Neuronal stem cell (in vitro differentiated cells): ENCODE measurements around the gene ZNF597.

Experiments used
- DNase-seq: peaks from one replicate; pipeline ENCODE4 v3.0.0-alpha.2; 2013; ENCODE audit warnings: low spot score
- H2AFZ ChIP-seq: one replicate; pipeline ENCODE4 v1.6.1; 2013; ENCODE audit warnings: mild to moderate bottlenecking, low read length, inconsistent platforms
- H2AK5ac ChIP-seq: 2 replicates; pipeline ENCODE4 v1.6.1; 2013; ENCODE audit warnings: low read depth, mild to moderate bottlenecking, inconsistent platforms, low read length, moderate library complexity, mixed read lengths
- H2BK120ac ChIP-seq: 2 replicates; pipeline ENCODE4 v1.6.1; 2013; ENCODE audit warnings: low read depth, mild to moderate bottlenecking, inconsistent platforms, low read length, moderate library complexity, mixed read lengths
- H2BK12ac ChIP-seq: one replicate; pipeline ENCODE4 v1.6.1; 2013; ENCODE audit warnings: low read length, inconsistent platforms
- H2BK15ac ChIP-seq: 2 replicates; pipeline ENCODE4 v1.6.1; 2013; ENCODE audit warnings: mild to moderate bottlenecking, low read length, inconsistent platforms, mixed read lengths
- H2BK5ac ChIP-seq: one replicate; pipeline ENCODE4 v1.6.1; 2013; ENCODE audit warnings: inconsistent platforms, mild to moderate bottlenecking, low read length, moderate library complexity
- H3K14ac ChIP-seq: one replicate; pipeline ENCODE4 v1.6.1; 2013; ENCODE audit warnings: low read length, inconsistent platforms
- H3K18ac ChIP-seq: 2 replicates; pipeline ENCODE4 v1.6.1; 2013; ENCODE audit warnings: low read length, inconsistent platforms
- H3K23ac ChIP-seq: 2 replicates; pipeline ENCODE4 v1.6.1; 2013; ENCODE audit warnings: low read depth, mild to moderate bottlenecking, mixed read lengths, low read length, inconsistent platforms; ENCODE audit not compliant: poor library complexity
- H3K27ac ChIP-seq: replicated peaks from 3 replicates; pipeline ENCODE4 v1.5.1; 2013; ENCODE audit warnings: low read length, inconsistent platforms
- H3K27me3 ChIP-seq, 3 experiments: 2 replicates each; pipeline ENCODE4 v1.6.1; 2013; ENCODE audit warnings: low read length in 3 of 3, mild to moderate bottlenecking in 2 of 3, inconsistent platforms in 1 of 3, low read depth in 1 of 3, mixed read lengths in 1 of 3, moderate library complexity in 1 of 3; ENCODE audit not compliant: control insufficient read depth in 3 of 3, insufficient read depth in 3 of 3
- H3K36me3 ChIP-seq, 2 donors: replicated peaks in 1 of 2; 2 replicates each; pipeline ENCODE4 v1.6.1; 2013; ENCODE audit warnings: low read length in 2 of 2; ENCODE audit not compliant: control insufficient read depth in 2 of 2, insufficient read depth in 2 of 2
- H3K4ac ChIP-seq: 2 replicates; pipeline ENCODE4 v1.6.1; 2013; ENCODE audit warnings: inconsistent platforms, mild to moderate bottlenecking, low read length, moderate library complexity
- H3K4me1 ChIP-seq, 2 donors: 1 replicate in 1 of 2; 2 replicates in 1 of 2; pipeline ENCODE4 v1.6.1; 2013; ENCODE audit warnings: low read length in 2 of 2, low read depth in 1 of 2; ENCODE audit not compliant: control insufficient read depth in 2 of 2, insufficient read depth in 1 of 2
- H3K4me2 ChIP-seq: one replicate; pipeline ENCODE4 v1.6.1; 2013; ENCODE audit warnings: mild to moderate bottlenecking, low read length, inconsistent platforms; ENCODE audit not compliant: insufficient read depth, poor library complexity, severe bottlenecking
- H3K4me3 ChIP-seq, 2 donors: 2 replicates each; pipeline ENCODE4 v1.5.1; 2013; ENCODE audit warnings: low read length in 2 of 2, mild to moderate bottlenecking in 2 of 2, inconsistent platforms in 1 of 2, moderate library complexity in 1 of 2
- H3K79me1 ChIP-seq: one replicate; pipeline ENCODE4 v1.6.1; 2013; ENCODE audit warnings: low read depth, mild to moderate bottlenecking, inconsistent platforms, low read length, moderate library complexity
- H3K9ac ChIP-seq: one replicate; pipeline ENCODE4 v1.6.1; 2013; ENCODE audit warnings: mild to moderate bottlenecking, low read depth, low read length, inconsistent platforms; ENCODE audit not compliant: poor library complexity
- H3K9me3 ChIP-seq, 2 donors: replicated peaks in 1 of 2; 2 replicates each; pipeline versions ENCODE3 to v1.6.1; 2013; ENCODE audit warnings: low read length in 2 of 2, mild to moderate bottlenecking in 2 of 2, inconsistent platforms in 1 of 2, low read depth in 1 of 2, mixed read lengths in 1 of 2, moderate library complexity in 1 of 2; ENCODE audit not compliant: control insufficient read depth in 2 of 2, insufficient read depth in 1 of 2
- H4K8ac ChIP-seq: one replicate; pipeline ENCODE4 v1.6.1; 2013; ENCODE audit warnings: low read depth, mild to moderate bottlenecking, inconsistent platforms, low read length, moderate library complexity
- H4K91ac ChIP-seq: one replicate; pipeline ENCODE4 v1.6.1; 2013; ENCODE audit warnings: low read length, low read depth, mild to moderate bottlenecking, inconsistent platforms; ENCODE audit not compliant: poor library complexity
- WGBS, 2 donors: extraction: QIAGEN DNeasy Blood & Tissue Kit; methylation state at CpG; one replicate each; pipeline ENCODE4 v1.1.7; 2013; ENCODE audit warnings: missing lambda C conversion rate in 2 of 2, mixed read lengths in 1 of 2; ENCODE audit not compliant: insufficient read length in 2 of 2, insufficient replicate concordance in 1 of 2; ENCODE audit errors: extremely low coverage in 2 of 2; 5-methylcytosine and 5-hydroxymethylcytosine counted together

The ZNF597 gene

GRCh38 chr16:3488801-3489200 is 45.5 kb upstream of the ZNF597 start:
- H3K14ac ChIP-seq = no peak overlapping the region
- DNase-seq = no peak
- no peak overlapping the region for H3K9ac ChIP-seq
- H3K23ac ChIP-seq = no peak overlapping the region
- H3K4me3 ChIP-seq = no peak overlapping the region
- no peak overlapping the region for H2AFZ ChIP-seq
- no peak overlapping the region for H4K91ac ChIP-seq
- H2BK120ac ChIP-seq = no peak overlapping the region
- H2AK5ac ChIP-seq = no peak overlapping the region
- no peak overlapping the region for H3K4ac ChIP-seq
- peaks cover 28 to 42% of the 10 kb centered on the region in 2 donors for H3K36me3 ChIP-seq
- H3K4me2 ChIP-seq = no peak overlapping the region
- no peak overlapping the region for H2BK12ac ChIP-seq
- peaks cover 14% of the 10 kb centered on the region for H3K79me1 ChIP-seq
- peaks cover 0 to 3% of the 10 kb centered on the region in 2 donors for H3K4me1 ChIP-seq
- H4K8ac ChIP-seq = no peak overlapping the region
- H2BK15ac ChIP-seq = no peak overlapping the region
- no CpG with 5 or more reads among the region's 13 CpGs for WGBS, 2 donors
- no peak overlapping the region for H3K27ac ChIP-seq
- no peak overlapping the region for H2BK5ac ChIP-seq
- H3K27me3 ChIP-seq = no peaks in the 10 kb centered on the region
- H3K18ac ChIP-seq = no peak overlapping the region
- H3K9me3 ChIP-seq = peaks cover 0 to 5% of the 10 kb centered on the region in 2 donors

- whole genome bisulfite sequencing, 2 donors = no CpG with 5 or more reads among the region's 24 CpGs
These were observed 44.5 kb upstream of the ZNF597 start for GRCh38 chr16:3487521-3488410.

GRCh38 chr16:3486506-3487215 is 43.4 kb upstream of the ZNF597 start:
- no peak overlapping the region for H4K8ac ChIP-seq
- no peaks in the 10 kb centered on the region for H3K27me3 ChIP-seq
- no peak overlapping the region for H3K27ac ChIP-seq
- H3K9ac ChIP-seq = no peak overlapping the region
- no peak overlapping the region for H3K4me2 ChIP-seq
- no CpG with 5 or more reads among the region's 24 CpGs for WGBS, 2 donors
- H2BK120ac ChIP-seq = no peak overlapping the region
- no peak overlapping the region for H3K4me3 ChIP-seq
- peaks cover 43 to 62% of the 10 kb centered on the region in 2 donors for H3K36me3 ChIP-seq
- H3K79me1 ChIP-seq = peaks cover 12% of the 10 kb centered on the region
- H2BK5ac ChIP-seq = no peak overlapping the region
- H2BK12ac ChIP-seq = no peak overlapping the region
- H4K91ac ChIP-seq = no peak overlapping the region
- H3K23ac ChIP-seq = no peak overlapping the region
- no peak overlapping the region for H2AK5ac ChIP-seq
- H2BK15ac ChIP-seq = peak overlapping the region; percentile 10
- H3K18ac ChIP-seq = no peak overlapping the region
- no peak for DNase-seq
- no peak overlapping the region for H2AFZ ChIP-seq
- no peak overlapping the region for H3K4ac ChIP-seq
- peaks cover 0 to 3% of the 10 kb centered on the region in 2 donors for H3K9me3 ChIP-seq
- no peak overlapping the region for H3K14ac ChIP-seq
- peaks cover 0 to 3% of the 10 kb centered on the region in 2 donors for H3K4me1 ChIP-seq

More at GRCh38 chr16:3487521-3488410, 44.5 kb upstream of the ZNF597 start:
- Histone ChIP-seq H3K14ac (peak overlapping the region; percentile 56), H3K4me3 (no peak overlapping the region), H3K9ac (peak overlapping the region; percentile 2), H4K91ac (no peak overlapping the region), H3K36me3 (peaks cover 35 to 52% of the 10 kb centered on the region in 2 donors), H3K27me3 (no peaks in the 10 kb centered on the region), H3K4me2 (peak overlapping the region; percentile 18), H2AK5ac (no peak overlapping the region), H4K8ac (peak overlapping the region; percentile 82), H3K4me1 (peaks cover 0 to 3% of the 10 kb centered on the region in 2 donors), H2AFZ (no peak overlapping the region), H3K9me3 (peaks cover 0 to 5% of the 10 kb centered on the region in 2 donors), H3K18ac (no peak overlapping the region), H3K4ac (no peak overlapping the region), H3K23ac (no peak overlapping the region), H2BK120ac (no peak overlapping the region), H3K79me1 (peaks cover 12% of the 10 kb centered on the region), H2BK5ac (no peak overlapping the region), H3K27ac (no peak overlapping the region), H2BK12ac (no peak overlapping the region), H2BK15ac (no peak overlapping the region)
- no peak for DNase-seq
